NCI-H1436 (cell line): ENCODE data around the gene VMO1.

ENCODE experiments used
- DNase-seq: peaks from one replicate; lab custom pipeline; 2025; lab: John Stamatoyannopoulos, UW

The VMO1 gene

DNA sequence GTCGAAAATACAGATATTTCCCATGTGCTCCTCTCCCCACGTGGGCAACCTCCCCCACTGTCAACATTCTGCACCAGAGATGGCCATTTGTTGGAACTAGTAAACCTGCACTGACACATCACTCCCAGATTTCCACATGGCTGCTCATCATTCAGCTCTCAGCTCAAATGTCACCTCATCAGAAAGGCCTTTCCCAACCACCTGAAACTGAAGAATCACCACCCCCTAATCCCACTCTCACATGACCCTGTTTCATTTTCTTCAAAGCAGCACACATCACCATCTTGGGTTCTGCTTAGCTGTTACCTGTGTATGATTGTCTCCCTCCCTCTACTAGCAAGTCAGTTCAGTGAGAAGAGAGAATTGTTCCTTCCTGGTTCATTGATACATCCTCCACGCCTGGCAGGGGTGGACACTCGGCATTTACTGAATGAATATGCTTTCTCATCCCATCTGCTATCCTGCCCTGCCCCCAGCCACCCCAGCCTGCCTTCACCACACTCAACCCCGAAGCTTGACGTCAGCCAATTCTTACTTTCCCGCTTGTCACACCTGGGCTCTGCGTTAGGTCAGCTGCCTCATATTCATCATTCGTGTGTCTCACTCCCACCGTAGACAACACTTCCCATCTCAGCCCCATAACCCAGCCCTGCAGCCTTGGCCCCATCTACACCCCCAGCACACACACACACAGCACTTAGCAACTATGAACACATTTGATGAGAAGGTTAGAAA lies 14.5 kb upstream of the VMO1 start:
- DNase-seq, result no peak

DNA sequence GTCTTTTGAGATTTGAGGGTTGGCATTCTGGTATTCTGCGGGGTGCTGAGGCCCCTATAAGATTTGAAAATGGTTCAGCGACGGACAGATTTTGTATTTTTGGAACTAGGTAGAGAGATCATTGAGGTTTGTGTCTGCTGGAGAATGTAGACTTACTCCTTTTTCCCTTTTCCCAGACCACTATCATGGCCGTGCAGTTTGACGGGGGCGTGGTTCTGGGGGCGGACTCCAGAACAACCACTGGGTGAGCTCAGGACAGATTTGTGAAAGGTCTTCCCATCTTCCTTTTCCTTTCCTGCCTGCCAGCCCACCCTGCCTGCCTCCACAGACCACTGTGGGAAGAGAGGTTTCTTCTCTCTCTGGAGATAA lies 10.4 kb upstream of the VMO1 start:
- no peak for DNase-seq

DNA sequence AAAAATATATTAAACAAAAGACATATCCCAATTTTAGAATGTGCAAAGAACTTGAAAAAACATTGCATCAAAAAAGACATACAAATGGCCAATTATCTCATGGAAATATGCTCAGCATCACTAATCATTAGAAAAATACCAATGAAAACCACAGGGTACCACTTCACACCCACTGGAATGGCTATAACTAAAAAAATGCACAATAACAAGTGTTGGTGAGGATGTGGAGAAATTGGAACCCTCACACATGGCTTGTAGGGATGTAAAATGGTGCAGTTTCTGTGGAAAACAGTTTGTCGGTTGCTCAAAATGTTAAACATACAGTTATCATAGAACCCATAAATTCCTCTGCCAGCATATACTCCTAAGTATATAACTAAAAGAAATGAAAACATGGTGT lies 9.0 kb upstream of the VMO1 start:
- no peak for DNase-seq

- DNase-seq, result no peak
Measured at GRCh38 chr17:4790705-4791088, 4.5 kb upstream of the VMO1 start.

DNA sequence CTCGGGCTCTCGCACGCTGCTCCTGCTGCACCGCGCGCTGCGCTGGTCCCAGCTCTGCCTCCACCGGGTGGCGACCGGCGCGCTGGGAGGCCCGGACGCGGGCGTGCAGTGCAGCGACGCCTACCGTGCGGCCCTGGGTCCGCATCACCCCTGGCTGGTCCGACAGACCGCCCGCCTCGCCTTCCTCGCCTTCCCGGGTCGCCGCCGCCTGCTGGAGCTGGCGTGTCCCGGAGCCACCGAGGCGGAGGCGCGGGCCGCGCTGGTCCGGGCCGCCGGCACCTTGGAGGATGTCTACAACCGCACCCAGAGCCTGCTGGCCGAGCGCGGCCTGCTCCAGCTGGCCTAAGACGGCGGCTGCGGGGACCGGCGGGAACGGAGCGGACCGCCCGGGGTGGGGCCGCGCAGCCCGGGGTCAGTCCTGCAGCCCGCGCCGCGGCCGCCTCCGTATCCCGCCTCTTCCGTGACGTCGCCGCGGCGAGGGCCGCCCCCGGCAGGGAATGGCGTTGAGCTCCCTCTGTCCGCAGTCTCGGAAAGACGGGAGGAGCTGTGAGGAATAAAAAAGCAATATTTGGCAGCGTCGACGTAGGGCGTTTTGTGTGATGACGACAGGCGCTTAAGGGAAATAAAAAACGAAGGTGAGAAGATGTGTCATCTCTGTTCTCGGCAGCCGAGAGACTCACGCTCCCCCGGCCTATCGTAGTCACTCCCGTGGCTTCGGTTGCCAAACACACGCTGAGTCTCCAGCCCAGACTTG lies 4.0 kb upstream of the VMO1 start:
- peak; percentile 67 for DNase-seq

- DNase-seq, result no peak
Measured at GRCh38 chr17:4789701-4789950, 3.5 kb upstream of the VMO1 start.

GRCh38 chr17:4788807-4789700 lies 2.9 kb upstream of the VMO1 start, which contains the start of gene GLTPD2:
Gene GLTPD2, plus strand, starts transcription at chr17:4788964. Its CDS starts 48 bp downstream, at chr17:4789012.
- DNase-seq, result no peak

DNA sequence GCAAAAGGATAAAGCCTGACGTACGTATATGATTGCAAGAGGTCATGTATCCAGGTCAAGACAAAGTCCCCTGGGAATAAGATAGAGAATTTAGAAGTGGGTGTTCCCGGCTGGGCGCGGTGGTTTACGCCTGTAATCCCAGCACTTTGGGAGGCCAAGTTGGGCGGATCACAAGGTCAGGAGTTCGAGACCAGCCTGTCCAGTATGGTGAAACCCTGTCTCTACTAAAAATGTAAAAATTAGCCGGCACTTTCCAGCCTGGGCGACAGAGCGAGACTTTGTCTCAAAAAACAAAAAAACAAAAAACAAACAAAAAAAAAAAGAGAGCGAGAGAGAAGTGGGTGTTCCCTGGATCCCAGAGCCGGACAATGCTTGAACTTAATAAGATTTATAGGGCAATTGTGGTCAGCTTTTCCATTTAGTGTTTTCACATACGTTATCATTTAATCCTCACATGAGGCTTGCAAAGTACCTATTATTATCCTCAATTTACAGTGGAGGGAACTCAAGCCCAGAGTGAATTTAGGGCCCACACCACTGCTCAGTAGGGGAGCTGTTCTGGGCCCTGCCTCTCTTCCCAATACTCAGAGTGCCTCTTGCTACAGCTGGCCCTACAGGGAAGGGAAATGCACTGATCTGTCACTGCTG lies 2.1 kb upstream of the VMO1 start:
- no peak for DNase-seq

- DNase-seq, result no peak
Measured at GRCh38 chr17:4786516-4786915, 352 bp upstream of the VMO1 start.

DNA sequence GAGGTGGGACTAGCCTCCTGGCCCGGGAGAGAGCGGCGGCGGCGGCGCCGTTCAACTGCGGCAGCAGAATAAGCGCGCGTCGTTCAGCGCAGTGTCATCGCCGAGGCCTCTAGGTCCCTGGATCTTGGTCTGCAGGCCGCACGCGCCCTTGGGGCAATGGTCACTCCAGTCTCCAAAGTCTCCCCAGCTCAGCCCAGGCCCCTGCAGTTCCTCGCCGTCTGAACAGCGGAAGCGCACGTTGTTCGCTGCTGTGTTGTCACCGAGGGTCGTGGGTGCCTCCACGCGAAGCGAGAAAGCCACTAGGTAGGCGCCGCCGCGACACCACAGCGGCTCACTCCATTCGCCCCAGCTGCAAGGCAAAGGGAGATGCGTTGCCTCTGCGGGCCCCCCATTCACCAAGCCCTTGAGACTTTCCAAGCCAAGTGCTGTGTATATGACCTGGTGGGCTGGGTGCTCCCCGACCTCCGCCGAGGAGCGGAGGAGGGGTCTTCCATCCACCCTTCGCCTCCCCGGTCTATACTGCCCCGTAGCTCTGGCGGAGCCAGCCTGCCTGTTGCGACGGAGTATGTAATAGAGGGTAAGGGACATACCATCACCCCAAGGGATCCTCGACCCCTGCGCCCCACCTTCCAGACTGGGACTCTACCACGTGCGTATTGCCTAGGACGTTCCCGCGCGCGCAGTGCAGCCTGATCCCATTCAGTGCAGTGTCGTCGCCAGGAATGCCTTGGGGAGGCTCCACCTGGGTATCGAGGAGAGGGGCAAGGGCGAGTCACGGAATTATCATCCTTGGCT lies 656 bp downstream of the VMO1 start:
- no peak for DNase-seq

DNA sequence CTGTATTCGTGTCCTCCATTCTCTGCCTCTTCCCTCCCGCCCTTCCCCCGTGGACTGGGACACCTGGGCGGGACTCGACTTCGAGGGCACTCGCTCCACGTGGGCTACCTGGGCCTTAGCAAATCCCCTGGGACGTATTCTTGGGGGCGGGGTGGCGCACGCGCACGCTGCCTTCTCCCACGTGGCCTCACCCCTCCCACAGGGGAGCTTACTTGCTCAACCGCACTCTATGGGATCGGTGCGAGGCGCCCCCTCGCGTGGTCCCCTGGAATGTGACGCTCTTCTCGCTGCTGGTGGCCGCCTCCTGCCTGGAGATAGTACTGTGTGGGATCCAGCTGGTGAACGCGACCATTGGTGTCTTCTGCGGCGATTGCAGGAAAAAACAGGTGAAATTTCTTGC lies 3.5 kb downstream of the VMO1 start:
- DNase-seq, result no peak

DNA sequence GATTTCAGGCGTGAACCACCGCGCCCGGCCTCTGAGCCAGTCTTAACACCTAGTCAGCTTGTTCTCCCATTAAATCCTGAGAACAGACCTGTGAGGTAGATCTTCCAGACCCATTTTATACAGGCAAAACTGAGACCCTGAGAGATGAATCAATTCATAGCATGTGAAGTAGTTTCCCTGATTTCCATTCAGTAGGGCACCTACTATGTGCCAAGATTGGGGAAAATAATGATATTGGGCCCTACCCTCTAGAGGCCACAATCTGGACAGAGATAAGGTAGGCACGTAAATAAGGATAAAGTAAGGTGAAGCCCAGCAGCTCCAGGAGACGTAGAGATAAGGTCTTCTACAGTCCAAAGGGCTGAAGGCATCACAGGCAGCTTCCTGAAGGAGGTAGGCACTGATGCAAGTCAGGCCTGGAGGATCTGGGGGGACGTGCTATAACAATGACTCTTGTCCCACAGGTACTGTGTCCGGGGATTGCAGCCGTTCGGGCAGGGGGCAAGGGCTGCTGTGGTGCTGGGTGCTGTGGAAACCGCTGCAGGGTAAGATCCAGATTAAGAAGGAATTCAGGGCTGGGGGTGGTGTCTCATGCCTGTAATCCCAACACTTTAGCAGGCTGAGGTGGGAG lies 5.7 kb downstream of the VMO1 start:
- no peak for DNase-seq

DNA sequence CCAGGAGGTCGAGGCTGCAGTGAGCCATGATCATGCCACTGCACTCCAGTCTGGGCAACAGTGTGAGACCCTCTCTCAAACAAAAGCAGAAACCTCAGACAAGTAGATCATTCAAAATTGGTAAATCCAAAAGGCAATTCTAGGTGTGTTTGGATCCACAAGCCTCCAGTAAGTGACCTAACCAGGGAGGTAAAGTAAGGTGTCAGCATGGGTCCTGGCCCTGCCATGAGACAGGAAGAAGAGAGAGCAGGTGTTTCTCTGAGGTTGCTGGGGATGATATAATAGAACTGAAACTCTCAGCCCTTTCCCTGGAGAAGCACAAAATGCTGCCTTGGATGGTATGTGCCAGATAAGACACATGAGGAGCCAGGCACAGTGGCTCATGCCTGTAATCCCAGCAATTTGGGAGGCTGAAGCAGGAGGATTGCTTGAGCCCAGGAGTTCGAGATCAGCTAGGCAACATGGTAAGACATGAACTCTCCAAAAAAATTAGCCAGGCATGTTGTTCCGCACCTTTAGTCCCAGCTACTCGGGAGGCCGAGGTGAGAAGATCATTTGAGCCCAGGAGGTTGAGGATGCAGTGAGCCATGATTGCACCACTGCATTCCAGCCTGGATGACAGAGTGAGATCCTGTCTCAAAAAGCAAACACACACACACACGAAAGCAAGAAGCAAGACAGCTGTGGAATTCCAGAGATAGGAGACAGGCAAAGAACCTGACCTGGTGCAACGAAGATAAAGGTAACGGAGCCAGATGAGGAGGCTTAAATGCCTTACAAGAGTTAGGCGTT lies 8.0 kb downstream of the VMO1 start:
- DNase-seq, result no peak

GRCh38 chr17:4772235-4772613 lies 13.9 kb downstream of the VMO1 start:
- no peak for DNase-seq

- DNase-seq, result no peak
Measured at GRCh38 chr17:4771519-4772234, 14.5 kb downstream of the VMO1 start, which contains the start of gene TM4SF5. Gene TM4SF5, plus strand, starts transcription at chr17:4771886. Its CDS starts 37 bp downstream, at chr17:4771923.

- no peak for DNase-seq
Measured at GRCh38 chr17:4769628-4770027, 16.5 kb downstream of the VMO1 start.

GRCh38 chr17:4768298-4768697 lies 17.9 kb downstream of the VMO1 start:
- DNase-seq, result no peak

DNA sequence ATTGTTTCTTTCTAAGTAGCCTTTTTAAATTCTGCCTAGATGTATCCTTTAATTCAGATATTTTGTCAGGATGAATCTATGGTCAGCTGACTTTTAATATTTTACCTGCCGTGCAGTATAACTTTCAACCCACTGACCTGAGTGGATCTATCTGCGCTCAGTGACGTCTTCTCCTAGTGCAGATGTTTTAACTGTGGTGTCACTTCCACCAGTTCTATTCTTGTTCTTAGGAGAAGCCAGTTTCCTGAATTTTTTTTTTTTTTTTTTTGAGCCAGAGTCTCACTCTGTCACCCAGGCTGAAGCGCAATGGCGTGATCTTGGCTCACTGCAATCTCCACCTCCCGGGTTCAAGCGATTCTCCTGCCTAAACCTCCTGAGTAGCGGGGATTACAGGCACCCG lies 19.4 kb downstream of the VMO1 start:
- DNase-seq, result no peak

GRCh38 chr17:4766201-4766600 lies 20.0 kb downstream of the VMO1 start:
- DNase-seq, result no peak

- DNase-seq, result no peak
Measured at GRCh38 chr17:4764595-4764994, 21.6 kb downstream of the VMO1 start.
